ENCODE results near the gene BMF.

- TF ChIP-seq CTCF (conservative IDR thresholded peaks at IDR 0.05; ENCODE audit: low read length) (peak; percentile 63), EZH2phosphoT487 (IDR thresholded peaks at IDR 0.05; ENCODE audit: borderline replicate concordance, low read depth, low read length) (no peak)
These were observed 2.2 kb downstream of the BMF start for GRCh38 chr15:40106203-40107161.
